MV-4-11 (cell line): Measurements from ENCODE around the gene CRACR2B.

Experiments
- DNase-seq: peaks from one replicate; lab custom pipeline; 2025; lab: John Stamatoyannopoulos, UW

The CRACR2B gene

DNA sequence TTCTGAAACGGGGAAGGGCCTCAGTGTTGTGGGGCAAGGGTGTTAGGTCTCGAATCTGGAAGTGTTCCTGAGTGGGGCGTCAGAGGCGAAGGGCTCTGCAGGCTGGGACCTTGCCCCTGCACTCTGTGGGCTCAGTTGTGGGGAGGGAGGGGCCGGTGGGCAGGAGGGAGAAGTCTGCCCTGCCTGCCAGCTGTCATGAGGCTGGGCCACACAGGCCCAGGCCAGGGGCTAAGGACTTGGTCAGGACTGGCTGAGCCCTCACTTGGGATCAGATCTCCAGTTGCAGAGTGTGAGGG is at the start of gene CRACR2B:
CRACR2B (plus strand) TSS at position 23 of the 296 bp plus-strand sequence. CDS start 689 bp downstream, outside the sequence.
- no peak for DNase-seq

DNA sequence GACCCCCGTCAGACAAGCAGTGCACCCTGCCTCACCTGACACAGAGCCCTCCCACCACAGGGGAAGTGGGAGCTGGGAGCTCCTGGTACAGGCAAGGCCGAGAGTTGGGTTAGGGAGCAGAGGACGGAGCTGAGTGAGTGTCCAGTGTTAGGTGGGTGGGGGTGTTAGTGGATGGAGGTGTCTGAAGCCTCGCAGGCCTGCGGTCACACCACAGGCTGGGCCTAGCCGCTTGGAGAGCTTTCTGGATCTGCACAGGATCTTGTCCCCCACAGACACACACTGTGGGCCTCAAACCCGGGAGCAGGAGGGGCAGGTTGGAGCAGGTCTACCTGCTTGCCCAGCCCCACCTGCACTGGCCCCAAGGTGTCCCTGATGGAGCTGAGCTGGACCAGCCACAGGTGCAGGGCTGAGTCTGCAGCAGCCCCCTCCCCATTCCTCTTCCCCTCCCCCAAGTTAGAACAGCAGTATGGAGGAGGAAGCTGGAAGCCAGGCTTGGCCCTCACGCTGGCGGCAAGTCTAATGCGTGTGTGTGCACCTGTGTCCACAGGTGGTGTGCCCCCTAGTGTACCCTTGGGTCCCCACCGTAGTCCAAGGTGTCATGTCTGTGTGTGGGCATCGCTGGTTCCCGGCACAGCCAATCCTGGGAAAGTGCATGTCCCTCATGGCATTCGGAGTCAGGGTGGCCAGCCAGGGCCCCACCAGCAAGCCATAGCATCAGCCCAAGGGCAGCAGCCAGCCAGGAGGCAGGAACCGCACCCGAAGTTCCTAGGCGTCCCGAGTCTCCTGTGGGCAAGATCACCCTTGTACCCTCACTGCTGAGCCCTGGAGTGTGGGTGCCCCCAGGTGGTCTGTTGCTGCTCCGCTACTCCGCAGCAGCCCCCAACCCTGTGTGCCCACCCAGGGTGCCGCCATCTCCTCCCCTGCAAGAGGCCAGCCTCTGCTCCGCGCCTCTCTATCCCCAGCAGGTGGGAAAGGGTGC is 48.5 kb upstream of the CRACR2B start:
- no peak for DNase-seq

DNA sequence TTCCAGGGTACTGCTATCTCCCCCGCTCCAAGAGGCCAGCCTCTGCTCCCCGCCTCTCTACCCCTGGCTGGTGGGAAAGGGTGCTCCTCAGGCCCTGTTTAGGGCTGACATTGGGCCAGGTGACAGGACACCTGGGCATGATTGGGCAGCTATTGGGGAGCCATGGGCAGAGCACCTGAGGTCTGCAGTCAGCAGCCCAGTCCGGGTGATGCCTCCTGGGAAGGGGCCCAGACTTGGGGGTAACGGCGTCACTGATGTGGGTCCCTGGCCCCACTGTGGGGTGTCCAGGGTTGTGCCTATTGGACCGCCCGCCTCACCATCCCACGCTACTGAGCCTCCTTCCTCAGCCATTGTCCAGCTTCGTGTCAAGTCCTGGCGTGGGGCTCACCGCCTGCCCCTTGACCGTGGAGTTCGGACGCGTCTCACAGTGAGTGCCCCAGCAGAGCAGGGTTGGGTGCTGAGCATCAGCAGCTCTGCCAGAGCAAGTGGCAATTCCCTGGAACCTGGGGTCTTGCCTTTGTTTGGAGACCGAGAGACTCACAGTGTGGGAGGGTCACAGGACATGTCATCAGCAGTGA is 47.7 kb upstream of the CRACR2B start:
- no peak for DNase-seq

- no peak for DNase-seq
Measured at GRCh38 chr11:782264-783174, 45.2 kb upstream of the CRACR2B start.

DNA sequence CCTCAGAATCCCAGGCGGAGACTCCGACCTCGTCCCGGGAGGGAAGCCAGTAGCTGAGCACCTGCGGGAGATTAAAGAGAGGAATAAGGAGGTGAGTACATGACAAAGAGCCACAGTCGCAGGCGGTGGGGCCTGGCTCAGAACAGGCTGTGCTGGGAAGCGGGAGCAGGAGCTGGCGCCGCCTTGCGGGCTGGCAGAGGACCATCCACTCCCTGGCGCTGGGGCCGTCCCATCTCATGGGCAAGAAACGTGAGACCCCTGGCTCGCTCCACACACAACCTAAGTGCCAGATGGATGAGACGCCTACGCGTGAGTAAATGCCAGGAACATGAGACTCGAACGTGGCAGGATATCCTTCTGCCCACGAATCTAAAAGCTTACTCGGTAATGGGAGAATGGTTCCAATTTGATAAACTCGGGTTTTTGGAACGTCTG is 44.1 kb upstream of the CRACR2B start:
- no peak for DNase-seq

DNA sequence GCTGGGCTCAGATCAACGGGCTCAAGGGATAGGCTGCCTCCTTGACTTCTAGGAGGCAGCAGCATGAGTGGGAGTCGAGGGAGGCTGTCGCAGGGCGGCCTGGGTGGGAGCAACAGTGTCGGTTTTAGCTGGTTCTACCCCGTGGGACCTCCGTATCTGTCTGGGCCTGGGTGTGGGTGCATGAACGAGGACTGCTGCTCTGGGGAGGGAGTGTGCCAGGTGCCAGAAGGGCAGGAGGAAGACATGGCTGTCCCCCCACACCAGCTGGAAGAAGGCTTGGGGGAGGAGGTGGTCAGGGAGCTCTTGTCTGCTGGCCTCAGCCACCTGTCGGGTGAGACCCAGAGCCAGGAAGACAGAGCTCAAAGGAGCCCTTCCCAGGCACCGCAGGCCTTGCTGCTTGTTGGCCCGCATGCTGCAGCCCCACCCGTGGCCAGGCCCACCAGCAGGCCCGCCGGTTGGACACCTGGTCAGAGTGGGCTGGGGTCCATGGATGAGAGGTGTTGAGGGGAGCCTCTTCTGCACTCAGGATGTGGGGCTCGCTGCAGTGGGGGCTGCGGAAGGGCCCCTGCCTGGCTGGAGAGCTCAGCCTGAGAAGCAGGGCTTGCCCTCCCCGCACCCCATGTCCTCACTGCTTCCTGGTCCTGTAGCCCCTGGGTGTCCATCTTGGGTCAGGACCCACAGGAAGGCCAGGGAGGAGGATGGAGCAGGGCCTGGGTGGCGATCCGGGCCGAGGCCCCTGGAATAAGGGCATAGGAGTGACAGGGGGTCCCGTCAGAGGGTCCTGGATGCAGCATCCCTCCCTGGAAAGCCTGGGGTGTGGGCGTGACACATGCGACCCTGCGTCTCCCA is 41.3 kb upstream of the CRACR2B start:
- no peak for DNase-seq

- no peak for DNase-seq
Measured at GRCh38 chr11:787084-787675, 40.5 kb upstream of the CRACR2B start.

- no peak for DNase-seq
Measured at GRCh38 chr11:788009-788640, 39.6 kb upstream of the CRACR2B start.

DNA sequence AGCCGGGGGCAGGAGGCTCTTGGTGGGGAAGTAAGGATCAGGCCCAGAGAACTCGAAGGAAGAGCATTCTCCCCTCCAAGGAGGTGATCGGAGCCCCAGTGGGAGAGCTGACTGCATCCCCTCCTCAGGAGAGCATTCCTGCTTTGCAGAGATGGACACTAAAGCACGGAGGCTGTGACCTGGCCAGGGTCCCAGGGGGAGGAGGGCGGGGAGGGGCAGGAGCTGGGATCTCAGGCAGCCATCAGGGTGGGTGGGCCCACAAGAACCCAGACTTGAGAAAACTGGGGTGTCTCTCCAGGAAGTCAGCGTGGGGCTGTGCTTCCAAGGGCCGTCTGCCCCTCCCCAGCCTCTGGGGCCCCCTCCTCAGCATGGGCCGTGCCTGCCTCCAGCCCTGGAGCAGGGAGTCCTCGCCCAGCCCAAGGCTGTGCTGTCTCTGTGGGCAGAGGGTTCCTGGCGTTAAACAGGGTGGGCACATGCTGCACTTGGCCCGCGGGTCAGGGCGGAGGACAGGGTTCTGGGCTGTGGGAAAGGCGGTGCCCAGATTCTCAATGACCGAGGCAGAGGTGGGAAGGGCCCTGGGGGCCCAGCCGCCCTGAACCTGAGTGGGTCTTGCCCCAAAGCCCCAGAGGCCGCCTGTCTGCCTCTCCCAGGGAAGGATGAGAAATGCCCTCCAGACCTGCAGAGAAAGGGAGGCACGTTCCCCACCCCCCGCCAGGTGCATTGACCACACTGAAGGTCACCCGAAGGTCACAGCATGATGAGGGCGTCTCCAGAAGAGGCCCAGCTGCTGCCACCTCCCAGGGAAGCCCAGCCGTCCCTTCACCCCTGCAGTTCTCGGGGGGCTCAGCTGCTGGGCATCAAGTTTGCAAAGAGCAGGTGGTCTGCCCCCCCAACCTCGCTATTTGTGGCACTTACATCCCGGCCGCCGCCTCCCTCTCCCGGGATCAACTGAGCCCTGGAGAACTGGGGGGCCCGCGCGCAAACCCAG is 38.5 kb upstream of the CRACR2B start:
- no peak for DNase-seq

- DNase-seq: no peak
Measured at GRCh38 chr11:789943-790342, 37.8 kb upstream of the CRACR2B start, which contains the start of gene CEND1. TSS of gene CEND1 (minus strand) at chr11:790090. CDS start at chr11:788576, 1,514 bp downstream.

DNA sequence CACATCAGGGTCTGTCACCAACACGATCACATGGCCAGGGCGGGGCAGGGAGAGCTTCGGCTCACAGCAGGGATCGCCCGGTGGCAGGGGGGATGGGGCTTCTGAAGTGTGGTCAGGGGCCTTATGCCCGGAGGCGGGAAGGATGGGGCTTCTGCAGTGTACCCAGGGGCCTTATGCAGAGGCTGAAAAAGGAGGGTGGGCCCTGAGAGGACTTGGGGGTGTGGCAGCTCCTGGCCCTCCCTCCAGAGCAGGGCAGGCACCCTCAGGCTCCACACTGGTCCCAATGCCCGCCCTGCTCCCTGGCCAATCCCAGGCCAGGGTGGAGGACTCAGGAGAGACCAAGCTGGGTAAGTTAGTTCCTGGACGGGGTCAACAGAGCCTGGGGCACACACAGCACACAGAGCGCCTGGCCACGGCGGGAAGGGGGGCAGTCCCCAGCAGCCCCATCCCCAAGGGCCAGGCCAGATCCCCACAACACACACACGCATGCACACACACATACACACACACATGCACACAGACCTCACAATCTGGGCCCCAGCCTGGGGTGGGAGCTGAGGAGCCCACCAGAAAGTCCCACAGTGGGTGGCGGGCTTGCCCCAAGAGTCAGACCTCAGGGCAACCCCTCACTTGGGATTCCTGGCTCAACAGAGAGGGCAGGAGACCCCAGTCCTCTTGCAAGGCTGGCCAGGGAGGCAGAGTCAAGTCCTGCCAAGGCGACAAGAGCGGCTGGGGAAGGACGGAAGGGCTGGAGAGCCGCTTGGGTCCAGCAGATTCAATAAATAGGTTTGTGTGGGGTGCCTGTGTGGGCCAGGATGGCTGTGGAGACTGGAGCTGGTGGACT is 36.8 kb upstream of the CRACR2B start:
- no peak for DNase-seq

DNA sequence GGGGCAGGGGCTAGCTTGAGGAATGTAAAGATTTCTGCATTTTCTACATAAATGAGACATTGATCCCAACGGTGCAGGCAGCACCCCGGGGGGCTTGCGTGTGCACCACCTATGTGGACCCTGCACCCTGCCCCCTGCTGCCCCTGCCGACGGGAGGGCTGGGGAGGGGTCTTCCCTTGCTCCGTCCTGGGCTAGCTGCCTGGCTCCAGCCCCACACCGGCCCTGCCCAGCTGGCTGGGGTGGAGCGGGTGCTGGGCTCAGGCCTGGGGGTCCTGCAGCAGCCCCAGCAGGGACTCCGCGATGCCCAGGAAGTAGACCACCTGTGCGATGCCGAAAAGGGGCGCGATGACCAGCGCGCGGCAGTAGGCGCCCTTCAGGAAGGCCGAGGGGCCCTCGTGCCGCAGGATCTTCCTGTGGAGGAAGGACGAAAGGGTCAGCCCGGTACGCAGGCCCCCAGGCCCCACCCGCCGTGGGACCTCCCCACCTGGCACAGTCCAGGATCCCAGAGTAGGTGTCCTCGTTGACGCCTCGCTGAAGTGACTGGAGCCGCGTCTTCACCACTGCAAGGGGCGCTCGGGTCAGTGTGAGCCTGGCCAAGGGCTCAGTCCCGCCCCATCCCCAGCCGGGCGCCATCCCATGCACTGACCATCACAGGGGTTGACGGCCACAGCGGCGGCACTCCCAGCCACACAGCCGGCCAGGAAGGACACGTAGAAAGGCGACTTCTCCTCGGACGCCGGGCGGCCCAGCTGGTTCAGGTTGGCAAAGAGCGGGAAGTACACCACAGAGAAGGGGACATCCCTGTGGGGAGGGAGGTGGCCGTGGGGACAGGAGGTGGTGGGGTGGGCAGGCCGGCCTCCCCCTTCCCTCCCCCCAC is 35.8 kb upstream of the CRACR2B start:
- DNase-seq: no peak

GRCh38 chr11:792535-792821 is 35.2 kb upstream of the CRACR2B start:
- no peak for DNase-seq

- DNase-seq: no peak
Measured at GRCh38 chr11:792873-793272, 34.8 kb upstream of the CRACR2B start.

- no peak for DNase-seq
Measured at GRCh38 chr11:793556-793955, 34.2 kb upstream of the CRACR2B start.

DNA sequence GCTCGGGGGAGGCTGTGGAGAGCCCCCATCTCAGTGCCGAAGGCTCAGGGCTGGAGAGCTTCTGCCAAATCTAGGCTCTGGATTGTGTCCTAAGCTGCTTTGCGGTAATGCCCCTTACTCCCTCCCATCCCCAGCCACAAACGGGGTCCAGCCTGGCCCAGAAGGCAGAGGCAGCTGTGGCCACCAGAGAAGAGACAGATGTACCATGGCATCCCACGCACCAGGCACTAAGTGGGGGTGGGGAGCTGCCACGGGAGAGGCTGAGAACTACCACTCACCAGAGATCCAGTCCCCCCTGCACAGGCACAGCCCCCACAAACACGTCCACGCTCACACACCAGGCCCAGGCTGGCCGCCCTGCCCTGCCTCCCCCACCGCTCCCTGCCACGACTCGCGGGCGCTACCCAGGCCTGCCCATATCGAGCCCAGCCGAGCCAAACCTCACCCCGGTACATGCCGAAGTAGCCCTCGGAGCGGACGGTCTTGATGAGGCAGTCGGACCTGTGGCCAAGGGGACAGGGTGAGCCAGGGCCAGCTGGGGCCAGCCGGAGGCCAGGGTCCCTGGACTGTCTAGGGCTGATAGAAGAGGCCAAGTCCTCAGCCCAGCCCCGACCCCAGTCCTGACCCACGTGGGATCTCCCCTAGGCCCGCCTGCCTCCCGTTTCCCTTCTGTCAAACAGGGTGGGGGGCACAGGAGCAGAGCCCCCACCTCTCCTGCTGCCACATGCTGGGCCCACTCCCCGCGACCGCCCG is 33.5 kb upstream of the CRACR2B start:
- no peak for DNase-seq
